ENCODE data around the gene AKAP9. TPM values are rescaled to one million over a fixed set of nuclear protein-coding genes. Genes with fewer than 3 reads are reported as not detected.

Gene AKAP9
- total RNA-seq: 12.8 and 23.6 TPM in 2 replicates

GRCh38 chr7:91940572-91941341 lies at the start of gene AKAP9:
Gene AKAP9 (plus strand): TSS chr7:91940862. CDS start chr7:91941100, 238 bp downstream.

DNA sequence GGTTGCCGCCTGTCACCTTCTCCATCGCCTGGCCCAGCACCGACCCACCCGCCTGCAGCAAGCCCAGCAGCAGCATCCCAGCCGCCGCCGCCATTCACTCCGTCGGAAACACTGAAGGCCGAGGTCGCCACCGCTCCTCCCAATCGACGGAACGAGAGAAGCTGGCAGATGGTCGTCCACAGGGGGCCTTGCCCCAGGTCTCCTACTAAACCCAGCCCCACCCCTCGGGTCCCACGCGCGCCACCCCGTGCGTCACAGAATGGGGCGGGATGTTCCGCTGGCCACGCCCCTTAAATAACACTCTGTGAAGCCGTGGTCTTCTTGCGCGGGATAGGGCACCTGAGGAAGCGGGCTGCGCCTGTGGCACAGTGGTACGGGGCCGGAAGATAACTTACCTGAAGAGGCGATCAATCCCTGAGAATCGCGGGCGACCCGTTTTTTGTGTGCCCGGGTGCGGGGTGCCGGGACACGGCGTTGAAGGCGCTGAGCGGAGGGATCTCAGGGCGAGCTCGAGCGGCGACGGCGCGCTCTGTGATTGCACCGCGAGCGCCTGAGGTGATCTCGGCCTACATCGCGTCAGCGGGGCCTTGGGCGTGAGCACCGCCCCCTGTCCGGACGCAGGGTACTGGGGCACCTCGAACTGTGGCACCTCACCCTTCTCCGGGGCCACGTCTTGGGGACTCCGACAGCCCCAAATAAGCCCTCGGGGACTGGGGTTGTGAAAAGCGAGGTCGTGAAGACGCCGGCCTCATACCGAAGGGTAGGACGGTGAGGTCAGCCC lies 193.8 kb downstream of the AKAP9 start, which contains the start of gene CYP51A1:
Gene CYP51A1 (minus strand): TSS at position 207 of the 781 bp plus-strand sequence. CDS start 113 bp downstream, at position 94.

Other genes starting within 250 kb of the AKAP9 start
- 5.6 and 14.1 TPM in 2 replicates for gene MTERF1, start 60.2 kb upstream of the AKAP9 start, total RNA-seq
- gene CYP51A1, start 193.6 kb downstream of the AKAP9 start, total RNA-seq: 46.6 and 200 TPM in 2 replicates
- 0.26 and 0.56 TPM in 2 replicates for gene LRRD1, start 238.3 kb downstream of the AKAP9 start, total RNA-seq

Measured in epithelial cell of alveolus of lung (primary cell).